NB4 (cell line): Measurements from ENCODE around the gene SEL1L3.

Source experiments
- CTCF ChIP-seq: IDR thresholded peaks from one replicate; pipeline ENCODE4 v1.5.1; 2012; ENCODE audit warnings: low read depth, low read length
- MYC ChIP-seq: IDR thresholded peaks from 2 replicates; pipeline ENCODE4 v1.6.1; 2011; ENCODE audit warnings: low read depth, low read length

DNA sequence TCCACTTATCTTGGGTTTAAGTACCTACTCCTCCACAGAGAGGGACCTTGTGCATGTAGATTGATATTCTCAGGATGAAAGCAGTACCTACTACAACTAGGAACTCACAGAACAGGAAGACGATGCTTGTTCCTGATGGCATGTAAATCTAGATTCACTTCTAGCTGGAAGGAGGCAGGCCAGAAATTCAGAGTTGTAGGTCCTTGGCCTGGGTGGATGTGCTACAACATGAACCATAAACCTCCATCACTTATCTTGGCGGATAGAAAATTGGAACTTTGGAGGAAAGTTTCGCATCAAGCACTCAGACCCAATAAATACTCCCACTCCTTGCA is 41.9 kb upstream of the SEL1L3 start:
- TF ChIP-seq CTCF, result no peak
- no peak for TF ChIP-seq MYC
